Body of pancreas (tissue), 4 donors: ENCODE measurements around the gene NRDE2.

Experiments used
- CTCF ChIP-seq, 7 experiments: fragments of 450-650 bp in 4 of 7; fragments of 200-600 bp in 3 of 7; sonication (generic) in 3 of 7; IDR thresholded peaks; one replicate each; pipeline ENCODE4 v1.5.1; 2016 to 2019; ENCODE audit warnings: antibody characterized with exemption in 7 of 7
- POLR2A ChIP-seq, 3 donors: fragments of 450-650 bp; IDR thresholded peaks; one replicate each; pipeline ENCODE4 v1.6.1; 2016; ENCODE audit warnings: antibody characterized with exemption in 3 of 3, mild to moderate bottlenecking in 2 of 3

GRCh38 chr14:90281756-90282155 lies 50.0 kb downstream of the NRDE2 start:
- no peak for TF ChIP-seq CTCF (IDR thresholded peaks at IDR 0.05)
- TF ChIP-seq POLR2A (IDR thresholded peaks at IDR 0.05): no peak
